Stimulated activated CD4-positive, alpha-beta T cell treated with anti-CD3 and anti-CD28 coated beads, Interleukin-12 subunit alpha, Interleukin-12 subunit beta, amount 100 ng/mL, for 24 hours (primary cell): ENCODE results near the gene P3H2.
"Not testable (repeated sequence)": the region's sequence is repeated elsewhere in the genome, so short reads cannot be mapped to it uniquely, and the experiment has no call there.

ENCODE experiments used
- DNase-seq, 2 experiments: peaks; one replicate each; pipeline ENCODE4 v3.0.0-alpha.2; 2020; ENCODE audit warnings: low read depth in 2 of 2

The P3H2 gene, protein sequence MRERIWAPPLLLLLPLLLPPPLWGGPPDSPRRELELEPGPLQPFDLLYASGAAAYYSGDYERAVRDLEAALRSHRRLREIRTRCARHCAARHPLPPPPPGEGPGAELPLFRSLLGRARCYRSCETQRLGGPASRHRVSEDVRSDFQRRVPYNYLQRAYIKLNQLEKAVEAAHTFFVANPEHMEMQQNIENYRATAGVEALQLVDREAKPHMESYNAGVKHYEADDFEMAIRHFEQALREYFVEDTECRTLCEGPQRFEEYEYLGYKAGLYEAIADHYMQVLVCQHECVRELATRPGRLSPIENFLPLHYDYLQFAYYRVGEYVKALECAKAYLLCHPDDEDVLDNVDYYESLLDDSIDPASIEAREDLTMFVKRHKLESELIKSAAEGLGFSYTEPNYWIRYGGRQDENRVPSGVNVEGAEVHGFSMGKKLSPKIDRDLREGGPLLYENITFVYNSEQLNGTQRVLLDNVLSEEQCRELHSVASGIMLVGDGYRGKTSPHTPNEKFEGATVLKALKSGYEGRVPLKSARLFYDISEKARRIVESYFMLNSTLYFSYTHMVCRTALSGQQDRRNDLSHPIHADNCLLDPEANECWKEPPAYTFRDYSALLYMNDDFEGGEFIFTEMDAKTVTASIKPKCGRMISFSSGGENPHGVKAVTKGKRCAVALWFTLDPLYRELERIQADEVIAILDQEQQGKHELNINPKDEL

DNA sequence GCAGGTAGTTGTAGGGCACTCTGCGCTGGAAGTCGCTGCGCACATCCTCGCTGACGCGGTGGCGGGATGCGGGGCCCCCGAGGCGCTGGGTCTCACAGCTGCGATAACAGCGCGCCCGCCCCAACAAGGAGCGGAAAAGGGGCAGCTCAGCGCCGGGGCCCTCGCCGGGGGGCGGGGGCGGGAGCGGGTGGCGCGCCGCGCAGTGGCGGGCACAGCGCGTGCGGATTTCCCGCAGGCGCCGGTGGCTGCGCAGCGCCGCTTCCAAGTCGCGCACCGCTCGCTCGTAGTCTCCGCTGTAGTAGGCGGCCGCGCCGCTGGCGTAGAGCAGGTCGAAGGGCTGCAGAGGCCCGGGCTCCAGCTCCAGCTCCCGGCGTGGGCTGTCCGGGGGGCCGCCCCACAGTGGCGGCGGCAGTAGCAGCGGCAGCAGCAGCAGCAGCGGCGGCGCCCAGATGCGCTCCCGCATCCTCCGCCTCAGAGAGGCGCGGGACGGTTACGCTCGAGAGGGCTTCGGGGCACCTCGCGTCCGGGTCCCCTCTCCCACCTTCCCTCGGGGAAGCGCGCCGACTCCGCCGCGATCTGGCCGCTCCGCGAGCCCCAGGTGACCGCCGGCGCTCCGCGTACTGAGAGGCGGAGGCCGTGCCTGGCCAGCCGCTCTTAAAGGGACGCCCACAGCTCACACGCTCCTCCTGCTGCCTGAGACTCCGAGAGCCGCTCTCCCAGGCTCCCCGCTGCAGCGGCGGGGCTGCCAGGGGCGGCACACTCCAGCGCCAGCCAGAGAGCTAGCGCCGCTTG, at the start of gene P3H2:
P3H2 (minus strand) TSS at position 629 of the 792 bp plus-strand sequence; CDS start at position 463, 166 bp downstream.
- peak in 1 of 2 experiments; percentile 24 for DNase-seq

DNA sequence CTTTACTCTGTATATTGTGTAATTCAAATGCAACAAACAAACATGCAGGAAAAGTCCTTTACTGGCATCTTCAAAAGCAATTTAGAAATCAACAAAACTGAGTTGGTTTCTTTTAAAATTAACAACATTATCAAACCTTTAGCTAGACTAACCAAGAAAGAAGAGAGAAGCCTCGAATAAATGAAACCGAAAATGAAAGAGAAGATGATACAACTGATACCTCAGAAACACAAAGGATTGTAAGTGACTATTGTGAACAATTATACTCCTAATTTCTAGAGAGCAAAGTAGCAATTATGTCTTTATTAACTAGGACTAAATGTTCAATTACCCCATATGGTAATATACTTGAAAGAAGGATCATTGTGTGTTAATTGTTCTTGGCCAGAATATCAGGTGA, 49.2 kb upstream of the P3H2 start:
- no peak for DNase-seq

DNA sequence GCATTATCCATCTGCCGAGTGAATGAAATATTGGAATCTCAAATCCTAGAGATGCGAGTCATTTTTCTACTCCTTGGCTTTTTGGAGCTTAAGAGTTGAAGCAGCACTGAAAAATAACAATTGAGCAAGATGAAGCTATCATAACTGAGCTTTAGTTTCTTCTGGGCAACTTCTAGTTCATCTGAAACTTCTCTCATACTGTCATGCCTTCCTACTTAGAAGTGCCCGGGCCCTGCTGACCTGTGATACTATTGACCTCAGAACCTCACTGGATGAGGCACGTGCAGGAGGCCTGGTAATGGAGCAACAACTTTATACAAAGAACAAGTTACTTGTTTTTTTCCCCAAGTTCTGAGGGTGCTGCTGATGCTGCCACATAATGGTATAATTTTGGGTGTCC, 48.5 kb upstream of the P3H2 start:
- DNase-seq = no peak

DNA sequence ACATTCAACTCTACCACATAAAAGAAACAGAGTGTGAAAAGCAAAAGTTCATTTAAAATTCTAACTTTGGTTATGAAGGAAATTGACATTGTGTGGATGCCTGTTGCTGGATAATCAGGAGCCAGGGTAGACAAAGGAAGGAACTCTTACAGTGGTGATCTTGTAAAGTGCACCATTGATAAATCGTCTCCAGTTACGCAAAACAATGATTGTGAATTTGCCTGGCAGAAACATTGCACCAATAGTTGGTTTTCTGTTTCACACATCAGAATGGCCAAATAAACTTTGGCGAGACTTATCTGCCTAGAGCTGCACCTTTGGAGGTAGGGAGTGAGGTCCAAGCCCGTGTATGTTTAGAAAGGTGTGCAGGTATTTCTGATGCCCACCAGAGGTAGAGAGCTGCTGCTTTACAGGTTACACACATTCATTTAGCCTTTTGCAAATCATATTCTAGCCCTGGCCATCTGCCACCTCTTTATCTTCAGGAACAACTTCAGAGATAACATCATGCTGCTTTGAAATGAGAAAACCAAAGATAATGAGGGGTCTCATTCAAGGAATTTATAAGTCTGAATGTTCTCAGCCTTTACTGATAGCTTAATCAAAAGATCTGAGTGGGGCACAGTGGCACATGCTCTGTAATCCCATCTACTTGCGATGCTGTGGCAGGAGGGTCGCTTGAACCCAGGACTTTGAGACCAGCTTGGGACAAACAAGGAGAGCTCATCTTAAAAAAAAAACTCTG, 47.4 kb upstream of the P3H2 start:
- no peak for DNase-seq

DNA sequence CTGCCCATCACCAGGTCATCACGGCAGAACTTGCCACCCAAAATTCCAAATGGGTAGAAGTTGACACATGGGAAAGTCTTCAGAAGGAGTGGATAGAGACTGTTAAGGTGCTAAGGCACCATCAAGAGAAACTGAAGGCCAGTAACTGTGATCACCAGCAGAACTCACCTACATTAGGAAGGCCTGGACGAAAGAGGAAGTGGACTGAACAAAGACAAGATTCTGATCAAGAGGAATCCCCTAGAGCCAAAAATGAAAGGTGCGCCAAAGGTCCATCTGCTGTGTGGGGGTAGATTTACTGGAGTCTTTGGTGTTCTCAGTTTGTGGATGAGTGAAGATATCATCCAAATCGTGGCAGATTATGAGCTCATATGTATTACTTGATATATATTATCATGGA, 46.3 kb upstream of the P3H2 start:
- no peak for DNase-seq

DNA sequence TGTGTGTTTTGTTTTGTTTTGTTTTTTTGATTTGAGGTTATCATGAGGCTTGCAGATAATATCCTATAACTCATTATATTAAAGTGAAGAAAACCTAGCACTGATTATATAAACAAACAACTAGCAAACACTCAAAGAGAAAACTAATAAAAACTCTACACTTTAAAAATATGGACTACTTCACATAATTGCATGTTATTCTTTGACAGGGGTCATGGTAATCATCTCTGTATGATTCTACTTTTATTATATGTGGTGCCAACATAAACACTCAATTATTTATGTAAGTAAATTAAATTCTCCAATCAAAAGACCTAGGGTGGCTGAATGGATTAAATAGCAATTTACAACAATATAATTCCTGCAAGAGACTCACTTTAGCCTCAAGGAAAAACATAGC, 44.6 kb upstream of the P3H2 start:
- no peak for DNase-seq

DNA sequence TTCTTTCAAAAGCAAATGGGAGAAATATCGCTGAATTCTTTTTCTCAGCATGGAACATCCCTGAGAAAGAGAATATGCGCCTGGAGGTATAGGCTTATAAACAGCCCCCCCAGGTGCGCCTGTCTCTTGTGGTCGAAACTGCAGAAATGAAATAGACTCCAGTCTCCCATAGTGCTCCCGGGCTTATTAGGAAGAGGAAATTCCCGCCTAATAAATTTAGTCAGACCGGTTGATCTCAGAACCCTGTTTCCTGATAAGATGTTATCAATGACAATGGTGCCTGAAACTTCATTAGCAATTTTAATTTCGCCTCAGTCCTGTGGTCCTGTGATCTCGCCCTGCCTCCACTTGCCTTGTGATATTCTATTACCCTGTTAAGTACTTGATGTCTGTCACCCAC, 41.3 kb upstream of the P3H2 start:
- not testable (repeated sequence) for DNase-seq

DNA sequence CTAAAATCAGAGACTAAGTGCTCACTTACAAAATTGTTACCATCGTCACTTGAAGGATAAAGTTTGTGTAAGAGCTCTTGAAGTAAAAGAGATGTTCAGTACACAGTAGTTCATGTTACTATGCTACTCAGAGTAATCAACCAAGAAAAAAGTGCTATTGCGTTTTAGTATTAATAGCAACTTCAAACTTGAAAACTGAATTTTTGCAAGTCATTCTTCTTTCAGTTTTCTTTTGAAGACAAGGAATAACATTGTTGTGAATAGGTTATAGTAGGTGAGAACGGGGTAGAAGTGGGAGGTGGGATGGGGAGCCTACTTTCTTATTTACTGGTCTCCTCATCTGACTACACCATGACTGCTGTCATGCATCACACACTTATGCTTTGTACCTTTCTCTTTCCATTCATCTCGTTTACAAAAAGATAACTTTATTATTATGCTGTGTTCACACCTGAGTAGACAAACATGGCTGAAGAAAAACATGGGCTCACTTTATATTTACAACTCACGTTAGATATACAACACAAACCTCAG, 39.3 kb upstream of the P3H2 start:
- no peak for DNase-seq

DNA sequence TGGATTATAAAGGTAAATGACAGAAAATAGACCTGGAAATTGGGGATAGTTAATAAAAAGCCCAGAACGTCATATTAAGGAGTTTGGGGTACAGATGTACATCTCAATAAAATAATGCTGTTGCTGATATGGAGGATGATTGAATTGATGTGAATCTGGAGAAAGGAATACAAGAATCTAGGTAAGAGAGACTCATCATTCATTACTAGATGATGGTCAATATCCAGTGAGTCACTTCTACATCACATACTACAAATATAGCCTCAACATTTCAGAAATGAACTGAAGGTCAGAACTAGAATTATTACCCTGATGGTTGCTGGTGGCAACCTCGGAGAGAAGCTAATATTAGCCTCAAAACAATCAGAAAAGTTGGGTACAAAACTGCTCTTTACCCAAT, 37.6 kb upstream of the P3H2 start:
- no peak for DNase-seq

DNA sequence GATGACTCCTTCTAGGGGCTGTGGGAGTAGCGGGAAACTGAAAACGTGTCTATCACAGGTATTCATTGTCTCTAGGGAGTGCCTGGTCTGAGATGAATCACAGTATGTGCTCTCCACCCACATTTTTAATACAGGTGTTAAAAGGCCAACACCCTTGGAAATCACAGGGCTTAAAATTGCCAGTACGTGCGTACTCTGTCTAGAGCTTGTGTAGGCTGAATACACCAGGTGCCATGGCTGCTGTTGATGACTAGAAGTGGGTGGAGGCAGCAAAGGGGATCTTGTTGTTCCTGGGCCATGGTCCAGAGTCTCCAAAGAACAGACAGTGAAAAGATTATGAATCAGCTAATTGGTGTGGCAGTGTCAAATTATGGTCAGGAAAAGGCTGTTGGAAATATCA, 35.1 kb upstream of the P3H2 start:
- DNase-seq = no peak

DNA sequence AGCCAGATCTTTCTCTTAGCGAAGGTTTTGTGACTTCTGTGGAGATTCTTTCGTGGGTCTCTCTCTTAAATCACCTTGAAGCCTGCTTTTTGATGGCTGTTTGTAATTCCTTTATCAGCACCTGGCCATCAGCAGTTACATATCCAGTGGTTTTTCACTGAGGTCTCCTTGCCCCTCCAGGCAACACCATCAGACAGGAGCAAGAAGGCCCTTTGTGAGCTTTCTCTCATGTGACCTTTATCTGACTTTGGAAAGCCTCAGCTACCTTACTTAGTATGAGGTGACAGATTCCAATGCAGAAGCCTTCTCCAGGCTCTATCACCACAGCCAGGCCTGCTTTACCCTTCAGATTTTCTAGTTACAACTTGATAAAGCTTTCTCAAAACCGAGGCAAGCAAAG, 30.0 kb upstream of the P3H2 start:
- no peak for DNase-seq

DNA sequence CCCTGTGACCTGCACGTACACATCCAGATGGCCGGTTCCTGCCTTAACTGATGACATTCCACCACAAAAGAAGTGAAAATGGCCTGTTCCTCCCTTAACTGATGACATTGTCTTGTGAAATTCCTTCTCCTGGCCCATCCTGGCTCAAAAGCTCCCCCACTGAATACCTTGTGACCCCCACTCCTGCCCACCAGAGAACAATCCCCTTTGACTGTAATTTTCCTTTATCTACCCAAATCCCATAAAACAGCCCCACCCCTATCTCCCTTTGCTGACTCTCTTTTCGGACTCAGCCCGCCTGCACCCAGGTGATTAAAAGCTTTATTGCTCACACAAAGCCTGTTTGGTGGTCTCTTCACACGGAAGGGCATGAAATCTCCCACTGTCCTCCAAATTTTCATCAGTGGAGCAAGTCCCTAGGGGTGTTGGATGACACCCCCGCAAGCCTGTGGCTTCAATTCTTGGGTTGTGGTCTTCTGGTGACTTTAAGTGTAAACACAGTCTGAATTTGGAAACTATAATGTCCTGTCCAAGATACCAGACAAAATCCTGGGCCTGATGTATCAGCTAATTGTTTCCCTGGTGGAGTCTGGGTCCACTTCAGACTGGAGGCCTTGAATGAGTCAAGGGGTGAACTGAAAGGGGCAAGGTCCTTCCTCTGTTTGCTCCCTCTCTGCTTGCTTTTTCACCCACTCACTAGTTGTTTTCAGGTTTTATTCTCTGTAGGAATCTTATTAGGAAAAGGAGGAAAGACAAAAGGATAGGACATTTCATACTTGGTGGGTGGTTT, 29.3 kb upstream of the P3H2 start:
- DNase-seq = not testable (repeated sequence)

DNA sequence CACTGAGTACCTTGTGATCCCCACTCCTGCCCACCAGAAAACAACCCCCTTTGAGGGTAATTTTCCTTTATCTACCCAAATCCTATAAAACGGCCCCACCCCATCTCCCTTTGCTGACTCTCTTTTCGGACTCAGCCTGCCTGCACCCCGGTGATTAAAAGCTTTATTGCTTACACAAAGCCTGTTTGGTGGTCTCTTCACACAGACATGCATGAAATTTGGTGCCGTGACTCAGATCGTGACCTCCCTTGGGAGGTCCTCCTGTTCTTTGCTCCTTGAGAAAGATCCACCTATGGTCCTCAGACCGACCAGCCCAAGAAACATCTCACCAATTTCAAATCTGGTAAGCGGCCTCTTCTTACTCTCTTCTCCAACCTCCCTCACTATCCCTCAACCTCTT, 24.1 kb upstream of the P3H2 start:
- DNase-seq = not testable (repeated sequence)

DNA sequence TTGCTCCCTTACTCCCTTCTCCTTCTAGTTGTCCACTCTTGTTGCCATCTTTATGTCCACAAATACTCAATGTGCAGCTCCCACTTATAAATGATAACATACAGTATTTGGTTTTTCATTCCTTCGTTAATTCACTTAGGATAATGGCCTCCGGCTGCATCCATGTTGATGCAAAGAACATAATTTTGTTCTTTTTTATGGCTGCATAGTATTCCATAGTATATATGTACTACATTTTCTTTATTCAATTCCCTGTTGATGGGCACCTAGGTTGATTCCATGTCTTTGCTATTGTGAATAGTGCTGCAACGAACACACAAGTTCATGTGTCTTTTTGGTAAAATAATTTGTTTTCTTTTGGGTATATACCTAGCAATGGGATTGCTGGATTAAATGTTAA, 21.3 kb upstream of the P3H2 start:
- no peak for DNase-seq

DNA sequence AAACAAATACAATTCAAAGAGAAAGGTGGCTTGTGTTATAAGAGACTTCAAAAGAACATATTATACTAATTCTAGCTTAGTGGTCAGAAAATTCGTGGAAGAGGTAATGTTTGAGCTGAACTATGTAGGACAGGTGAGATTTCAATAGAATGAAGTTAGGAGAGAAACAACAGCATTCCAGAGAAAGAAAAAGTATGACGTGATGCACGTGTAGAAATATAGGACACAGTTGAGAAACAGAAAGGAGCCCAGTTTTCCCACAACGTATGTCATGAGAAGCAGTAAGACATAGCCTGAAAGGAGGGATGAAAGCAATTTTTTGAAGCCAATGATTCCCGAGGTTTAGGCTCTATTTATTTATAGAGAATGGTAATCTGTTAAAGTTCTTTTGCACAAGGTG, 18.7 kb upstream of the P3H2 start:
- no peak for DNase-seq

DNA sequence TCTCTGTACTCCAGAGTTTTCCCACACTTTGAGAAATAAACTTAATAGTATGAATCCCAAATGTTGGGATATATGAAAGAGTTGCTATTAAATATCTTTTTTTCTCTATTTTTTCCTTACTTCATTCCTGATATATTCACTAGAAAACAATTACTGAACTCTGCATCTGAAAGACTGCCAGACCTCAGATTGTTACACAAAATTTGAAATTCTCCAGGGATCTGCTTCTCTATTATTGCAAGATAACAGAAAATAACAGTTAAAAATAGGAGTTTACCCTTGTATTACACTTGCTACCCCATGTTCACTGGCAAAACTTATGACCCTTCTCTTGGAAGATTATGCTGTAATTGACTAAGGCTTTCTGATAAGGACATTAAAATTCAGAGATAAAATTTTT, 11.7 kb upstream of the P3H2 start:
- no peak for DNase-seq

DNA sequence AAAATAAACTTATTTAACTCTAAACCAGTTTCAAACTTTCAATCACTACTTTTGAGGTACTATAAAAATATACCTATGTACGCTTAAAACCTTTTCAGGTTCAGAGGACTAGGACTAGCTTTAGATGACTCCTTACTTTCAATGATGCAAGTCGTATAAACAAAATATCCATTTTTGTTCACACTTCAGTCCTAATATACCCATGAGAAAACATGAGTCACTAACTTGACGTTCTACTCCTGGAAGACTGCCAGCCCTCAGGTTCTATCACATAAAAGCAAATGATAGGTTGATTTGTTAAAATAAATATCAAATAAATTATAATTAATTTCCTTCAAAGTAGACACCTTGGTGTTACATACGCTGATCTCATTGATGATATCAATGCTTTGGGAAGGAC, 10.6 kb upstream of the P3H2 start:
- no peak for DNase-seq

DNA sequence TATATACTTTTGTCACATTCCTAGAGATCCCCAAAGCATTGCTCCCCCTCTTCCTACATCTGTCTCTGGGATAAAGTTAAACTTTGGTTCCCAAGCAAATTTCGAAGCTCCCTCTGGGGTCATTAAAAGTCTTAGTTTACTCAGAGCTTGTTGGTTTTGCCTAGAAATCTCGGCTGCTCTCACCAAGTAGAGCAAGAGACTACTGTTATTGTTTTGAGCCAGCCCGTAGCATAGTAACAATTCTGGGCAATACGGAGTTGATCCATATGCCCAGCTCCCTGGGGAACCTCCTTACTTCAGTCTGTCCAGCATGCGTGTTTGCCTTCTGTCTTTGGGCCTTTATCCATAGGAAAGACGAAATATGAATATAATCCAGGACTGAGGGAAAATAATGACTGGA, 10.0 kb upstream of the P3H2 start:
- DNase-seq = no peak

DNA sequence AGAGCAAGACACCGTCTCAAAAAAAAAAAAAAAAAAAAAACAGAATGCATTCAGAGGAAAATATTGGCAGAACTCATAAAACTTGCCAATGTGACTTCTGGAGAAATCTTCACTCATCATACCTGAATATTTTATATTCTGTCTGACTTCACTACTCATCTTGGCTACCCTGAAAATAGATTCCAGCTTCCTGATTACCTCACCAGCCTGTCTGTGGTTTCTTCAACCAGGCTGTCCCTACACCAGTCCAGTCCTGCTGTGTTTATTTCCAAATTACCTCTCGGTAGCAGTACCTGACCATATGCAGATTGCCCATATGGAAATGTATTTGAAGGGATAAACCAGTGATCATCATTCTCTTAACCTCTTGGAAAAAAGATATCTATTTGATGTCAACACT, 9.3 kb upstream of the P3H2 start:
- no peak for DNase-seq

DNA sequence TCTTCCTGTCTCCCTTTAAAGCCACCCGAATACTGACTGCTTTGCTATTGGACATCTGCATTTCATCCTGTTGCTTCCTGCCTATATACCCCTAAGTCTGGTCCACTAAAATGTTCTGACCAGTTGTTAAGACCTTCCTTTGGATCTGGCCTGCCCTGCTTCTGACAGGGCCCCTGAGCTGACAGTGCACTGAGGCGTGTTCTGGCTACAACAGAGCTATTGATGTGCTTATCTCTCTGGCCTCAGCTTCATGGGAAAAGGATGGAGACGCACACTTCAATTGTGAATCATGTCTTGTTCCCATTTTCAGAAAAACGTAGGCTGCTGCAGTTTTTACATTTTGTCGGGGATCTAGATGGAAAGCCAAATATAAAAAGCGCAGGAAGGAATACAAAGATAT, 7.1 kb upstream of the P3H2 start:
- DNase-seq = no peak

DNA sequence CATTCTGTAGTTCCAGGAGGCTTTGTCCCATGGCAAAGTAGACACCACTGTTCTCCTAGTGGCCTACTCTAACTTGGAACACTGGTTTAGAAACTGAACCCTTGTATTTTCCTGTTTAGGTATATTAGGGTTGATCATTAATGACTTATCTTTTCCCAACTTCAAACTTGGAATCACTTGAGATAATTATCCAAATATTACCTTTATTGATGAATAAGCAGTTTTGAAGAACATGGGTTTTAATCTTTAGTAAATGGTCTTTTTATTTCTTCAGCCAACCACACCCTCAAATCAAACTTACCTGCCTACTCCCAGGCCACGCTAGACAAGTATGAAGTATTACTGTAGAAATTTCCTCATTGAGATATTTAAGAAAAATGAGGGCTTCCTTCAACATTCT, 6.5 kb upstream of the P3H2 start:
- DNase-seq = no peak
